Mucosa of descending colon (tissue), 3 donors: ENCODE results near the gene CABP4. TPM values are rescaled to one million over a fixed set of nuclear protein-coding genes. Genes with fewer than 3 reads are reported as not detected.
A peak's percentile ranks its signal among the peaks of the same experiment; 100 is the strongest.
"Not testable (repeated sequence)": the region's sequence is repeated elsewhere in the genome, so short reads cannot be mapped to it uniquely, and the experiment has no call there.

Source experiments
- ATAC-seq: fragments of 200-7000 bp; cut with Tn5 transposase; one replicate; pipeline ENCODE4 v1.9.1; 2020; ENCODE audit warnings: mild to moderate bottlenecking, moderate library complexity
- DNase-seq, 3 donors: peaks; one replicate each; pipeline ENCODE4 v3.0.0-alpha.2; 2020
- H3K36me3 ChIP-seq: fragments of 200-600 bp; one replicate; pipeline ENCODE4 v1.8.0; 2021; ENCODE audit warnings: low read depth, mild to moderate bottlenecking
- H3K4me1 ChIP-seq: fragments of 200-600 bp; one replicate; pipeline ENCODE4 v1.8.0; 2021; ENCODE audit warnings: low read depth, mild to moderate bottlenecking
- H3K4me3 ChIP-seq: fragments of 200-600 bp; one replicate; pipeline ENCODE4 v1.8.0; 2021; ENCODE audit warnings: mild to moderate bottlenecking
- H3K9me3 ChIP-seq: fragments of 200-600 bp; one replicate; pipeline ENCODE4 v1.8.0; 2021; ENCODE audit warnings: mild to moderate bottlenecking
- CTCF ChIP-seq: fragments of 200-600 bp; IDR thresholded peaks from one replicate; pipeline ENCODE4 v1.8.0; 2022; ENCODE audit warnings: antibody characterized with exemption, mild to moderate bottlenecking
- intact Hi-C, 2 donors: fragments of 100-400 bp; cut with DNase I in 1 of 2; cut with micrococcal nuclease in 1 of 2; formaldehyde crosslinking; loops; one replicate each; pipeline versions ENCODE4 v1.11.0 to v1.11.1; 2022; cut with DNase I, micrococcal nuclease
- total RNA-seq, 3 donors: library from RNA; stranded (reverse); fragmentation: NEBNext Ultra II Directional in 2 of 3; extraction: Animal tissue kit (Norgen Biotek cat#: 25700) in 2 of 3; gene quantifications; one replicate each; pipeline versions ENCODE4 v1.2.1 to v1.2.4, GENCODE V29; 2021 to 2023
- donor health status: DM: no; HTN: no; CAD: no; lungs with moderate emphysema.
- donor health status: DM: no; HTN: no; CAD: no.
- donor health status: DM: no; HTN: yes; CAD: no.

CABP4 gene
- total RNA-seq, 3 donors from 2014 or later, result 0.95 to 1.9 (median 1.2) TPM

GRCh38 chr11:67483831-67484665 is 28.9 kb downstream of the CABP4 start:
- ATAC-seq (peak; percentile 2), DNase-seq (peak in 1 of 3 donors; percentile 64)
- Histone ChIP-seq H3K4me1 (peaks cover 24% of the 10 kb centered on the region), H3K36me3 (no peaks in the 10 kb centered on the region), H3K4me3 (no peak overlapping the region), H3K9me3 (no peaks in the 10 kb centered on the region)
- intact Hi-C loops, result no loop called here
- no peak for TF ChIP-seq CTCF

- Histone ChIP-seq H3K4me1 (peaks cover 29% of the 10 kb centered on the region), H3K4me3 (no peak overlapping the region), H3K9me3 (no peaks in the 10 kb centered on the region), H3K36me3 (no peaks in the 10 kb centered on the region)
- intact Hi-C loops, result no loop called here
- peak in 2 of 3 donors; percentile 55 to 82 for DNase-seq
- ATAC-seq, result no peak
- TF ChIP-seq CTCF, result no peak
Measured at GRCh38 chr11:67484847-67485311, 29.7 kb downstream of the CABP4 start.

GRCh38 chr11:67485873-67486361 is 30.8 kb downstream of the CABP4 start:
- DNase-seq, result peak in 2 of 3 donors; percentile 63 to 78
- ATAC-seq, H3K36me3 ChIP-seq, H3K4me3 ChIP-seq, intact Hi-C loops, H3K9me3 ChIP-seq: not testable (repeated sequence)
- peaks cover 29% of the 10 kb centered on the region for H3K4me1 ChIP-seq

GRCh38 chr11:67486481-67487195 is 31.5 kb downstream of the CABP4 start:
- H3K36me3 ChIP-seq, result no peaks in the 10 kb centered on the region

GRCh38 chr11:67489203-67489884 is 34.2 kb downstream of the CABP4 start:
- ATAC-seq (peak; percentile 66), DNase-seq (peak; percentile 54 to 58 (median 57))
- Histone ChIP-seq H3K36me3 (no peaks in the 10 kb centered on the region), H3K4me3 (no peak overlapping the region), H3K9me3 (no peaks in the 10 kb centered on the region), H3K4me1 (peaks cover 16% of the 10 kb centered on the region)
- intact Hi-C loops, result no loop called here
- no peak for TF ChIP-seq CTCF

More at GRCh38 chr11:67486481-67487195, 31.5 kb downstream of the CABP4 start:
- intact Hi-C loops, result no loop called here
- no peak overlapping the region for H3K4me3 ChIP-seq
- no peak for TF ChIP-seq CTCF
- peaks cover 29% of the 10 kb centered on the region for H3K4me1 ChIP-seq
- H3K9me3 ChIP-seq, result no peaks in the 10 kb centered on the region
- no peak for ATAC-seq
- peak in 2 of 3 donors; percentile 47 to 60 for DNase-seq
